GM12873 (cell line): Measurements from ENCODE around the gene HOXB8.

Source experiments
- TF ChIP-seq, protein P1 (sequence below): IDR thresholded peaks from 2 replicates; pipeline ENCODE4 v1.5.1; 2012; ENCODE audit warnings: low read depth, mild to moderate bottlenecking, moderate library complexity, low read length, control low read depth; ENCODE audit not compliant: insufficient read depth; ENCODE audit errors: missing control alignments

HOXB8 gene

DNA sequence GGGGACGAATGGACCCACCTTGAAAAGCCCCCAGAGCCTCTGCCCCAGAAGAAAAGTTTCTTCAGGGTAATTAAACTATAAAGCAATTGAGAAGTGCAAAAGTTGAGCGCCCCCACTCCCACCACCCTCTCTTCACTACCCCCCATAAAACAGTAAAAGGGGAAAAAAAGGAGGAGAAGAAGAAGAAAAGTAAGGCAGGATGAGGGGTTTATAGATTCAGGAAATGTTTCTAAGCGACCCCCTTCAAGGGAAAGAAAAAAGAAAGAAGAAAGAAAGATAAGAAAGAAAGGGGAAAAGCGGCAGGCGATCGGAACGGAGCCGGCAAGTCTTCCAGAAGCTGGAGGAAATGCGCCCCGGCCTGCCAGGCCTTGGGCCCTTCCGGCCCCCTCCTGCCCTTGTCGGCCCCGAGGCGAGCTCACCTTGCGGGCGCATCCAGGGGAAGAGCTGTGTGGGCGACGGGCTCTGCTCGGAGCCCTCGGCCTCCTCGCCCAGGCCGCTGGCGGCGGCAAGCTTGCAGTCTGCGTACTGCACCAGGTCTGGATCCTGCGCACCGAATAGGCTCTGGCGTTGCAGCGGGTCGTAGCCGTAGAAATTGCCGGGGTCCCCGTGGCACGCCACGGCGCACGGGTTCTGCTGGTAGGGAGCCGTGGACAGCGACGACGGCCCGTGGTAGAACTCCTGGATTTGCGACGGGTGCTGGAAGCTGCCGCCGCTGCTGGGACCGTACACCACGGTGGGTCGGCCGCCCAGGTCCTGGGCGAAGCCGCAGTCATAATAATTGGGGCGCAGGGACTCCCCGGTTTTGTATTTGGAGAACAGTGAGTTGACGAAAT lies 1.0 kb downstream of the HOXB8 start:
- TF ChIP-seq, protein P1, sequence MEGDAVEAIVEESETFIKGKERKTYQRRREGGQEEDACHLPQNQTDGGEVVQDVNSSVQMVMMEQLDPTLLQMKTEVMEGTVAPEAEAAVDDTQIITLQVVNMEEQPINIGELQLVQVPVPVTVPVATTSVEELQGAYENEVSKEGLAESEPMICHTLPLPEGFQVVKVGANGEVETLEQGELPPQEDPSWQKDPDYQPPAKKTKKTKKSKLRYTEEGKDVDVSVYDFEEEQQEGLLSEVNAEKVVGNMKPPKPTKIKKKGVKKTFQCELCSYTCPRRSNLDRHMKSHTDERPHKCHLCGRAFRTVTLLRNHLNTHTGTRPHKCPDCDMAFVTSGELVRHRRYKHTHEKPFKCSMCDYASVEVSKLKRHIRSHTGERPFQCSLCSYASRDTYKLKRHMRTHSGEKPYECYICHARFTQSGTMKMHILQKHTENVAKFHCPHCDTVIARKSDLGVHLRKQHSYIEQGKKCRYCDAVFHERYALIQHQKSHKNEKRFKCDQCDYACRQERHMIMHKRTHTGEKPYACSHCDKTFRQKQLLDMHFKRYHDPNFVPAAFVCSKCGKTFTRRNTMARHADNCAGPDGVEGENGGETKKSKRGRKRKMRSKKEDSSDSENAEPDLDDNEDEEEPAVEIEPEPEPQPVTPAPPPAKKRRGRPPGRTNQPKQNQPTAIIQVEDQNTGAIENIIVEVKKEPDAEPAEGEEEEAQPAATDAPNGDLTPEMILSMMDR = no peak

DNA sequence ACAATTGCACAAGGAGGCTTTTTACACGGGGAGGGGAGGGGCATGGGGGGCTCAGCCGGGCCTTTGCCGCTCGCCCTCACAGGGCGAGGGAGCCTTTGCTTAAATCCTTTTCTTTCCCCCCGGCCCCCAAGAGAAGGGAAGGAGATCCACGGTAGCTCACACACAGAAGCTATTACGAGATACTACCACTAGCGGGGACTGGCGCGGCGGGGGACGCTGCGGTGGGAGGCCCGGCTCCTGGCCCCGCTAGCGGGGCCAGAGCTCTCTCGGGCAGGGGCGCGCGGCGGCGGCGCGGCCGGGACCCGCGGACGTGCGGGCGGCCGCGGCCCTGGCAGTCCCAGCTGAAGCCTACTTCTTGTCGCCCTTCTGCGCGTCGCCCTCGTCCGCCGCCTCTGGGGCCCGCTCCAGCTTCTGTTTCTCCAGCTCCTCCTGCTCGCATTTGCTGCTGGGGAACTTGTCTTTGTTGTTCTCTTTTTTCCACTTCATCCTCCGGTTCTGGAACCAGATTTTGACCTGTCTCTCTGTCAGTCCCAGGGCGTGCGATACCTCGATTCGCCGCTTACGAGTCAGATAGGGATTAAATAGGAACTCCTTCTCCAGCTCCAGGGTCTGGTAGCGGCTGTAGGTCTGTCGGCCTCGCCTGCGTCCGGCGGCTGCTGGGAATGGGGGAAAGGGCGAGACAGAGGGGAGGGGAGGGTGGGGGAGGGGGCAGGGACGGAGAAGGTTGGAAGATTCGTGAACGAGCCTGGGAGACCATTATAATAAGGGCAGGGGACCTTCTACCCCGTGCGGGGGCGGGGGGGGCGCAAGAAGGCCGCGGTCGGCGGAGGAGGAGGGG lies 2.0 kb downstream of the HOXB8 start:
- TF ChIP-seq, protein P1 = peak; percentile 35

DNA sequence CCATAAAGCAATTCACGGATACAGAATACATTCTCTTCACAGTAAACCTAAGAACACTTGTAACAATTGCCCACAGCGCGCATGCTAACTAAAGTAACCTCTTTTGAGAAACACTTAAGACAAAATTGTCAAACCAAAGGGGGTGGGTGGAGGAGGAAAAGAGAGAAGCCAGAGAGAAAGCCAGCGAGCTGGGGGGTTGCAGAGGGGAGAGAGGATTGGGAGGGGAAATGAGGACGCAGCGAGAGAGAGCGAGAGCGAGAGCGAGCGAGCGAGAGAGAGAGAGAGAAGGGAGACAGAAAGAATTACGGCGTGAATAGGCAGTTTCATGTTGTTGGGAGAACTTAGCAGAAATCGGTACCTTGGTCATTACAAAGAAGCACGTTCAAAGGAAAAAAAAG lies 2.6 kb downstream of the HOXB8 start:
- TF ChIP-seq, protein P1 = no peak

DNA sequence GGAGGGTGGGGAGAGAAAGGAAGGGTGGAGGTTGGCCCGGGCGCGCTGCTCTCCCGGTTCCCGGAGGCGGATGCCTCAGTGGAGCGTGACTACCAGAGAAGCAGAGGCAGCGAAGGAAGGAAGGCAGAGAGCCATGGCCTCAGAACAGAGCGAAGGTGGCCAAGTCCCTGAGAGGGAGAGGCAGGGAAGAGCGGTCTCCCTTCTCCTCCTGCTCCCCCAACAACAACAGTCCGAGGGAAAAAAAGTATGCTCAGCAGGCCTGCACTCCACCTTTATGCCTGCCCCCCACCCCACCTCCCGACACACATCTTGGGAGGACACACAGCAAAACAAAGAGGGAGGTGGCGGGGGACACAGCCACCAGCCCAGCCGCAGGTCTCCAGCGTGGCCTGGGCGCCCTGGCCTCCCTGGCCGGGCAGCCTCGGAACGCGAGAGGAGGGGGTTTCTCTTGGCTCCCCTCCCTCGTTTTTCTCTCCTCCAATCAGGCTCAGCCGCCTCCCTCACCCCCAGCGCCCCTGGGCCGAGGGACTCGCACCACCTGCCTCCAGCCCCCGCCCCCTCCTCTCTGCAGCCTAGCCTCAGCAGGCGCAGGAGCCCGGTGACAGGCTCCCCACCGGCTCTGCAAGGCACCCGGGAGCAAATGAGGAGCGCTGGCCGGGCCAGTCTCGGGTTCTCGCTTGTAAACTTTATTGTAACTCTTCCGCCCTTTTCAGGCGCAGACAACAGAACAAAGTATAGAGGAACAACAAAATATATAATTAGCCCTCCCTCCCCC lies 3.2 kb downstream of the HOXB8 start:
- TF ChIP-seq, protein P1 = no peak

DNA sequence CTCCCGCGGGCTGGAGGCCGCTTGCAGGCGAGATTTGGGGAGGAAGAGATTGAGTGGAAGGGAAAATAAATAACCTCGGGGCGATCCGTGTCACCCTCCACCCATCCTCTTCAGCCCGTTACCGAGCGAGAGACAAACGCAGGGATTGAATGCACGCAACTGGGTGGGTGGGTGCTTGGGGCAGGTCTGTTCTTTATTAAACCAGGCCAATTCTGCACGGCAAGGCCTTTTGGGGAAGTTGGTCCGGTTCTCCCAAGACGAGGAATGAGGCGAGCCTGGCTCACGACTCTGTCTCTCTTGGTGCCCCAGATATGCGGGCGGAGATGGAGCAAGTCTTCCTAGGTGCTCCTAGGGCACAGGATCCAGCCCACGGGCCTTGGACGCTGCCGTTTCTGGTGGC lies 3.9 kb downstream of the HOXB8 start:
- TF ChIP-seq, protein P1 = no peak

DNA sequence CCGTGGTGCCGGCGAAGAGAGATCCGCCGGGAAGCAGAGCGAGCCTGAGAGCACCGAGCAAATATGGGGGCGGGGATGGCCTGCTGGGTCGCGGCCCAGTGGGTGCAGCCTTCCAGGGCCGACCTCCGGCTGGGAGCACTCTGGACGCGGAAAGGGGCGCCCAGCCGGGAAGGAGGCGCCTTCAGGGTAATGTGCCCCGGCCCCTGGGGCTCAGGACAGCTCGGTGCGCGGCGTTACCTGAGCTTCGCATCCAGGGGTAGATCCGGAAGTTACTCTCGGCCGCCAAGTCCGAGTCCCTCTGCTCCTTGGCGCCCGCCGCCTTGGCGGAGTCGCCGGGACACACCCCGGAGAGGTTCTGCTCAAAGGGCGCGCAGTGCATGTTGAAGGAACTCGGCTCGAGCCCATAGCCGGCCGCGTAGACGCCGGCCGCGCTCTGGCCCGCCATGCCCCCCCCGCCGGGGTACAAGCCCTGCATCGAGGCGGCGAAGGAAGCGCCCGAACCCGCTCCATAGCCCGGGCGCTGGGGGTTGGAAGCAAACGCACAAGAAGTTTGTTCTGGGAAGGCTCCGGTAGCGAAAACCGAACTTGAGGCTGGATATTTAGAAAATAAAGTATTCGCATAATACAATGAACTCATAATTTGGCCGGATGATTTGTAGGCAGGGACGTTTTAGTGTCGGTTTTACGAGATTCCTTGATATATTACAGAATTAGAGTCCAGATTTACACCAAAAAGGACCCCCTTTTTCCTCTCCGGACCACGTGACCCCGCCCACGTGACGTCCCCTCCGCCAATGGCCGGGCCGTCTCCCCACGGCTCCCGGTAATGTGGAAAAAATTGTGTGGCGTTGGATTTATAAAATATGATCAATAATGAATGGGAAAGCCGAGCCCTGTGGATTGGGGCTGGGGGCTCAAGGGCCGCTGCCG lies 4.5 kb downstream of the HOXB8 start, which contains the start of gene HOXB7:
HOXB7 (minus strand) TSS at position 736 of the 930 bp plus-strand sequence; CDS start at position 637, 99 bp downstream.
- TF ChIP-seq, protein P1 = no peak
